Measurements from ENCODE around the gene A2ML1.
A peak's percentile ranks its signal among the peaks of the same experiment; 100 is the strongest.

Gene A2ML1

GRCh38 chr12:8860165-8860961 lies 37.9 kb downstream of the A2ML1 start:
- no peaks in the 10 kb centered on the region for H3K27me3 ChIP-seq
- no peaks in the 10 kb centered on the region for H3K4me1 ChIP-seq
- peak; percentile 61 for TF ChIP-seq CTCF (IDR thresholded peaks at IDR 0.05)
- intact Hi-C loops (cut with DNase I; ENCODE audit: low total_unique reads) = no loop called here
- no peaks in the 10 kb centered on the region for H3K36me3 ChIP-seq
- no peak overlapping the region for H3K4me3 ChIP-seq
- no peaks in the 10 kb centered on the region for H3K9me3 ChIP-seq
- peak; percentile 33 to 66 for DNase-seq
- H3K27ac ChIP-seq = no peak overlapping the region

DNA sequence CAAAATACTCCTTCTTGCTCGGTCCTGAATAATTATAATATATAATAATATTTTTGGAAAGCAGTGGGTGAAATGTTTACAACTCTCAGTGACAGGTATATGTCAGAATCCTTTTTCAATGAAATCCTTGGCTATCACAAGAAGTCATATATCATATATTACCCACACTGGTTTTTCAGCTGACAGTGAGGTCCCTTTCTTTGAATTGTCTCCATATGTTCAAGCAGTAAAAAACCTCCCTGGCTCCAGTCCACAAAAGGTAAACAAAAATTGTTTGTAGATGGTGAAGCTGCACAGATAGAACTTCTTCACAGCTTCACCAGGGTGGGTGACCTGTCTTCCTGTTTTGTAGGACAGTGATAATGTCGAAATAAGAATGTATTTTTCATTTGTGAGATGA lies 44.0 kb downstream of the A2ML1 start:
- Histone ChIP-seq H3K27me3 (no peaks in the 10 kb centered on the region), H3K4me3 (no peak overlapping the region), H3K27ac (no peak overlapping the region), H3K36me3 (no peaks in the 10 kb centered on the region), H3K4me1 (no peaks in the 10 kb centered on the region), H3K9me3 (no peaks in the 10 kb centered on the region)
- no peak for DNase-seq
- intact Hi-C loops (cut with DNase I; ENCODE audit: low total_unique reads) = no loop called here
- TF ChIP-seq CTCF (IDR thresholded peaks at IDR 0.05) = no peak

- Histone ChIP-seq H3K9me3 (no peaks in the 10 kb centered on the region), H3K4me1 (no peaks in the 10 kb centered on the region), H3K4me3 (no peak overlapping the region), H3K27ac (no peak overlapping the region), H3K27me3 (no peaks in the 10 kb centered on the region), H3K36me3 (no peaks in the 10 kb centered on the region)
- no peak for TF ChIP-seq CTCF (IDR thresholded peaks at IDR 0.05)
- intact Hi-C loops (cut with DNase I; ENCODE audit: low total_unique reads) = no loop called here
- no peak for DNase-seq
These were observed 44.6 kb downstream of the A2ML1 start for GRCh38 chr12:8867009-8867408.

DNA sequence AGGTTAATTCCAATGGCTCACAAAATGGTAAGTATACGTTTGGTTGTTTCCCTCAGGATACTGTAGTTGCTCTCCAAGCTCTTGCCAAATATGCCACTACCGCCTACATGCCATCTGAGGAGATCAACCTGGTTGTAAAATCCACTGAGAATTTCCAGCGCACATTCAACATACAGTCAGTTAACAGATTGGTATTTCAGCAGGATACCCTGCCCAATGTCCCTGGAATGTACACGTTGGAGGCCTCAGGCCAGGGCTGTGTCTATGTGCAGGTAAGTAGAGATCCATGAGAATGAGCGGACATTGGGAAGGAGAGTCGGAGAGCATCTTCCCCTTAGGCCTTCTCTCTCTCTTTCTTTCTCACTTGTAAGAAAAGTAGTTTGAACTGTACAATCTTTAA lies 45.4 kb downstream of the A2ML1 start:
- no peaks in the 10 kb centered on the region for H3K4me1 ChIP-seq
- intact Hi-C loops (cut with DNase I; ENCODE audit: low total_unique reads) = no loop called here
- H3K36me3 ChIP-seq = no peaks in the 10 kb centered on the region
- DNase-seq = no peak
- H3K4me3 ChIP-seq = no peak overlapping the region
- no peak overlapping the region for H3K27ac ChIP-seq
- TF ChIP-seq CTCF (IDR thresholded peaks at IDR 0.05) = no peak
- no peaks in the 10 kb centered on the region for H3K27me3 ChIP-seq
- H3K9me3 ChIP-seq = no peaks in the 10 kb centered on the region

- Histone ChIP-seq H3K9me3 (no peaks in the 10 kb centered on the region), H3K27ac (no peak overlapping the region), H3K36me3 (no peaks in the 10 kb centered on the region), H3K4me3 (no peak overlapping the region), H3K27me3 (no peaks in the 10 kb centered on the region), H3K4me1 (no peaks in the 10 kb centered on the region)
- intact Hi-C loops (cut with DNase I; ENCODE audit: low total_unique reads) = no loop called here
- no peak for DNase-seq
- no peak for TF ChIP-seq CTCF (IDR thresholded peaks at IDR 0.05)
These were observed 48.2 kb downstream of the A2ML1 start for GRCh38 chr12:8870586-8870985.
